Epidermal melanocyte (primary cell): ENCODE measurements around the gene HEATR3.
"Not testable (repeated sequence)": the region's sequence is repeated elsewhere in the genome, so short reads cannot be mapped to it uniquely, and the experiment has no call there.

Source experiments
- DNase-seq: peaks from one replicate; pipeline ENCODE4 v3.0.0; 2011; ENCODE audit warnings: low spot score; ENCODE audit not compliant: insufficient read length

The HEATR3 gene

DNA sequence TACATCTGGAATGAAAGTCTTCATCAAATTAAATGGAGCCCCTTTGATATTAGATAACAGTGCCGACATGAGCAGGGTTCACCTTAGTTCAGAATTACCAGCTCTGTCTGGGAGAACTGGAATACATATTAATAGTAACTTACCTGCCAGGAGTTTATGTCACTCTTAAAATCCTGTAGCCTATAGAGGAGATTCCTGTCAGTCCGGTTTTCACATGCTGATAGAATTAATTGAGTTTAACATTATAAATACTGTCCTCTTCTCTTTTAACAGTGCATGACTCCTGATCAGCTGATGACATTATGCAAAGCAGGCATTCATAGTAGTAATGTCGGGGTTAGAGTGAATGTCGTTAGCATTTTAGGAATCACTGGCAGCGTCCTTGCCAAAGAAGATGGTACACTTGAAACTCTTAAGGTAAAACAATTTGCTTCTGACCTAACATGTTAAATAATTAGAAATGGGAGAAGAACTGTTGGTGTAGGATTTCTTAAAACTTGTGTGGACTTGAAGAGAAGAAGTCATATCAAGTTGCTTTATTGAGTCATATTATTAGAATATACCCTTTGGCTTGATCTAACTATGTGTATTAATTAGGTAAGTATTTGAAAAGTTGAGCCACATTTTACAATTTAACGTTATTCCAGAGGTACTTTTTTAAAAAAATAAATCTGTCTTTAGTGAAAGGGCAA, 34.3 kb downstream of the HEATR3 start:
- no peak for DNase-seq

DNA sequence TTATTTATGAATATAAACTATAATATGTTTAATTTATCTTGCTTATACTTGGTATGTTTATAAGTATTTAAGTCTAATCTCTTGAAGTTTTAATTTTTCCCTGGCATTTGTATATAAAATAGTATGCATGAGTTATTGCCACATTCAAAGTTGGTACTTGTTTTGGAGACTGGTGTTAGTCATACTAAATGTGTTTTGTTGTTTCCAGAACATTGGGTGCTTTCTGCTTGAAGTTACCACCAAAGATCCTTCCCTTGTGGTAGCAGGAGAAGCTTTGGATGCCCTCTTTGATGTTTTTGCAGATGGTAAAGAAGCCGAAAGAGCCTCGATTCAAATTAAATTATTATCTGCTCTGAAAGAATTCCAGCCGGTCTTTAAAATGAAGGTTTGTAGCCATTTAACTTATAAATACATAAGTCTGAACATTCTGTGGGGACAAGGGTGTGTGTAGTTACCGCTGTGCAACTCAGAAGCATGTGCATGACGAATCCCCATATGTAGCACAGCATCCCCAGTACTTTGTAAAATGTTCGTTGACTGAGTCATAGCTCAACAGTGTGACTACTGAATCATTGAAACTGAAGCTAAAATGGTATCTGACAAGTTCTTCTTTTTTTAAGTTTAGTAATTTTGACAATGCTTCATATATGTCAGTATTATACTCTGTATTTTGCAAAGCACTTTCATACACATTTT, 36.4 kb downstream of the HEATR3 start:
- DNase-seq = no peak

DNA sequence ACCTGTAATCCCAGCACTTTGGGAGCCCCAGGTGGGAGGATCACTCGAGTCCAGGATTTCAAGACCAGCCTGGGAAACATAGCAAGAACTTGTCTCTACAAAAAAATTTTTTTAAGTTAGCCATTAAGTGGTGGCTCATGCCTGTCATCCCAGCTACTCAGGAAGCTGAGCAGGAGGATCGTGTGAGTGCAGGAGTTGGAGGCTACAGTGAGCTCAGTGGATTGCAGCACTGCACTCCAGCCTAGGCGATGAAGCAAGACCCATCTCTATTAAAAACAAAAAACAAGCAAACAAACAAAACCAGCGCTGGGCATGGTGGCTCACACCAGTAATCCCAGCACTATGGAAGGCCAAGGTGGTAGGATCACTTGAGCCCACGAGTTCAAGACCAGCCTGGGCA, 38.0 kb downstream of the HEATR3 start:
- DNase-seq = no peak

DNA sequence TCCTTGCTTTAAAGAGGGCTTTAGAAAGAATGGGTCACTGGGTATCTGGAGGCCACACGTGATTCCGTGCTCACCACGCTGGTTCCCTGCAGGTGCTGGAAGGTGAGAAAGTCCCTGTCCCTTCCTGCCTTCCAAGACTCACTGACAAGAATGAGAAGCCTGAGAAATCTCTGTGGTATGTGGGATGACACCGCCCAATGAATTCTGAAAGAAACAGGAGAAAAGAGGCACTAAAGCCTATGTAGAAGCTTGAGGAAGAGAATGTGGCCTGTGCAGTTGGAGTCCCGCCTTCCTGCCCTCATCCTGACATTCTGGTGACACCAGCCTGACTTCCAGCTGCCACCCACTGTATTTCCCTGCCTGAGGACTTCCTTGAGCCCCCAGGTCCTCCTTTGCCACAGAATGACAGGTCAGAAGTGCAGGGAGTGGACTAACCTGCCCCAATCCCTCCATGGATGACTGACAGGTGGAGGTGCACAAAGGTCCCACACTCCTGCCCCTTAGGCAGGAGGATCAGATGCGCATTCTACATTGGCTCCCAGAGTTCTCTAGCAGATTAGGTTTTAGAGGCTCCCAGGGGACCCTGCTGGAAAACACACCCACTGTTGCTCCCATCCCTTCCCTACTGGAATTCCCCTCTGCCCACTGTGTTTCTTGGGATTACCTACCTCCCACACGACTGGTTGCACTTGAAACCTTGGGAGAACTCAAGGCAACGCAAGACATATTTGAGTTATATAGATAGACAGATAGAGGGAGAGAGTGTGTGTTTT, 48.8 kb downstream of the HEATR3 start:
- DNase-seq = no peak

DNA sequence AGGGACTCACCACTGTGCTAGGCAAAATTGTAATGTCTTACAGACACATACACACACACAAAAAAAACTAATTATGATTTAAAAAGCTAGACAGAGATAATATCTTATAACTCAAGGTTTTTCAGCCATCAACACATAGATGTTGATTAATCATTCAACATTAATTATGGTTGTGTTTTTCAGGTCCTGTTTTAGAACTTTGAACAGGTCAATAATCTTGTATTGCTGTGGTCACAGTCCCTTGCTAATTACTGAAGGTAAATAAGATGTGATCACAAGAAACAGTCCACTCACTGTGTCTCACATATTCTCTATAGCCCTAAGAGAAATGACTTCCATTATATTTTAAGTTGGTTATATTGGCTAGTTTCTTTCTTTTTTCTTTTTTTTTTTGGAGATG, 54.9 kb downstream of the HEATR3 start:
- no peak for DNase-seq

DNA sequence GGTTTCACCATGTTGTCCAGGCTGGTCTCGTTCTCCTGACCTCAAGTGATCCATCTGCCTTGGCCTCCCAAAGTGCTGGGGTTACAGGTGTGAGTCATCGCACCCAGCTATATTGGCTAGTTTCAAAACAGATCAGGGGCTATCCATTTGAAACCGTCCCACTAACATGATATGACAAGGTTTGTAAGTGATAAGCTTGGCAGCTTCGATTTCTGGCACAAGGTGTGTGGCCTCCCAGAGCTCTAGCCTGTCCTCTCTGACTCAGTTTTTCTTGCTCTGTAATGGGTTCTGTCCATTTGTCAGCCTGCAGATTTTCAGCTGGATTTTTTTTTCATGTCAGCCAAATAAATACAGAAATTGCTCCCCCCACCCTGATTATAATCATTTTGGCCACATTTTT, 55.5 kb downstream of the HEATR3 start:
- no peak for DNase-seq

DNA sequence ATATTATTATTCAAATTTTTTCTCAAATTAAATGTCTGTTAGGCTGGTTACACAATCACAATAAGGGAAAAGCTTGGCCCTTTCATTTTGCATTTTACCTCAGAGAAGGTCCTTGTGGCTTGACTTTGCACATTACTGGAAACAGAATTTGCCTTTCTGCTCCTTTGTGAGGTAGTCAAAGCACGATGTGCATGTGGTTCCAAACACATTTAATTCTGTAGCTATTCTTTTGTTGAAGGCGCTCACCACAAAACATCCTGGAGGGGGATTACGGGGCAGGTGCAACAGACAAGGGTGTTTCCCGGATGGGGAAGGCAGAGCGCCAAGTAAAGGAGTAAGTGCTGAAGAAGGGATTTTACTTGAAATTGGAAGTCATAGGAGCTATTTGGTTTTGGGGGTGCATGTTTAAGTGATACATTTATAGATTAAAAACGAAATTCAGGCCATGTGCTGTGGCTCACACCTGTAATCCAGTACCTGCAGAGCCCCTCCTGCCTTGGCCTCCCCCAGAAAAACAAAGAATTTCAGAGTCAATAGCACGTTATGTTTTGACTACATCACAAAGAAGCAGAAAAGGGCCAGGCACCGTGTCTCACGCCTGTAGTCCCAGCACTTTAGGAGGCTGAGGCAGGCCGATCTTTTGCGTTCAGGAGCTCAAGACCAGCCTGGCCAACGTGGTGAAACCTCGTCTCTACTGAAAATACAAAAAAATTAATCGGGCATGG, 56.1 kb downstream of the HEATR3 start:
- no peak for DNase-seq

DNA sequence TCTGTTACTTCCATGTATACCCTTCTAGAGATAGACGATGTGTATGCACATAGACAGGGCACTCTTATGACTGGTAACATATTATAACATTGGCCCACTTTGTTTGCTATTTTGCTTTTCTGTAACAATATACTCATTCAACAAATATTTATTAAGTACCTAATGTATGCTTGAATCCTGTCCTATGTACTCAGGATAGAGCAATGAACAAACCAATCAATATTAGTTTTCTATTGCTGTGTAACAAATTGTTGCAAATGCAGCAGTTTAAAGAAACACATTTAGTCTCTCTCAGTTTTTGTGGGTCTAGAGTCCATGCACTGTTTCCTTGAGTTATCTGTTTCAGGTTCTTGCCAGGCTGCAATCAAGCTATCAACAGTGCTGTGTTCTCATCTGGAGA, 57.6 kb downstream of the HEATR3 start:
- no peak for DNase-seq

DNA sequence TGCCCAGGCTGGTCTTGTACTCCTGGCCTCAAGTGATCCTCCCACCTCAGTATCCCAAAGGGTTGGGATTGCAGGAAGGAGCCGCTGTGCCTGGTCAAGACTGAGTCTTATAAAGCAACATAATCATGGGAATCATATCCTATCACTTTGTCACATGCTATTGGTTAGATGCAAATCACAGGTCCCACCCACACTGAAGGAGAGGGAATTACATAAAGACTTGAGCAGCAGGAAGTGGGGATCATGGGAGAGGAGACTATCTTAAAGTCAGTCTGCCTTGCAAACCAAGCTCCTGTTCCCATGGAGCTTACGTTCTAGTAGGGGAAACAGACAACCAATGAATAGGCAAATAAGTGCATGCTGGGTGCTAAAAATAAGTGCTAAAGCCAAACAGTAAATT, 59.0 kb downstream of the HEATR3 start:
- DNase-seq = no peak

DNA sequence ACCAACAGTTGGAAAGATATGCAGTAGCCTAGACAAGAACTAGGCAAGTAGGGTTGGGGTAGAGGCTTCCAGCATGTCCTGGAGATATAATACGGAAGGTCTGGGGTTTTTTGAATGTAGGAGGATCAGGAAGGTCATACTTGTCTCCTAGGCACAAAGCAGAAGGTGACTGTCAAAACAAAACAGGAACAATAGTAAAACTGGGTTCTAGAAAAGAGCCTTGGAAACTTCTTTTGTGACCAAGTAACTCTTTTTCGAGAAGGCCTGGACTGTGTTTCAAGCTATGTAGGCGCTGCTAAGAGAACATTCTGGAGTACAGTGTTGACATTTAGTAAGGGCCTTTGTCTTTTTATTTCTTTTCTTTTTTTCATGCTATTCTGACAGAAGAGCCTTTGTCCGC, 60.4 kb downstream of the HEATR3 start:
- no peak for DNase-seq

DNA sequence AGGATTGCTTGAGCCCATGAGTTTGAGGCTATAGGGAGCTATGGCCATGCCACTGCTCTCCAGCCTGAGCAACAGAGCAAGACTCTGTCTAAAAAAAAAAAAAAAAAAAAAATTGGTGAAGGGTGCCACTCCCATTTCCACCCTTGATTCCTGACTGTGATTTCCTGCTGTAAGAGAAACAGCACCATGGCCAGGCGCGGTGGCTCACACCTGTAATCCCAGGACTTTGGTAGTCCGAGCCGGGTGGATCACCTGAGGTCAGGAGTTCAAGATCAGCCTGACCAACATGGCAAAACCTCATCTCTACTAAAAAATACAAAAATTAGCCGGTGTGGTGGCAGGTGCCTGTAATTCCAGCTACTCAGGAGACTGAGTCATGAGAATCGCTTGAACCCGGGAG, 66.8 kb downstream of the HEATR3 start:
- not testable (repeated sequence) for DNase-seq

DNA sequence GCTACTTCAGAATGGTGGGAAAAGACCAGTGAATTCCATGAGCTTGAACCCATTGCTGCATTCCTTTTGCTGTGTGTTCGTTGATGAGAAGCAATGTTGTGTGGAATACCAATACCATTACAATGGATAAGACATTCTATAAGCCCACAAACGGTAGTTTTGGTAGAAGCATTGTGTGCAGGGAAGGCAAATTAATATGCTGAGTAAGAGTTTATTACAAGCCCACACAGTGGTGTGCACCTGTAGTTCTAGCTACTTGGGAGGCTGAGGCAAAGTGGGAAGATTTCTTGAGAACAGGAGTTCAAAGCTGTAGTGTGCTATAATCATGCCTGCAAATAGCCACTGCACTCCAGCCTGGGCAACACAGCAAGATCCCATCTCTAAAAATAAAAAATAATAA, 67.4 kb downstream of the HEATR3 start:
- DNase-seq = no peak

DNA sequence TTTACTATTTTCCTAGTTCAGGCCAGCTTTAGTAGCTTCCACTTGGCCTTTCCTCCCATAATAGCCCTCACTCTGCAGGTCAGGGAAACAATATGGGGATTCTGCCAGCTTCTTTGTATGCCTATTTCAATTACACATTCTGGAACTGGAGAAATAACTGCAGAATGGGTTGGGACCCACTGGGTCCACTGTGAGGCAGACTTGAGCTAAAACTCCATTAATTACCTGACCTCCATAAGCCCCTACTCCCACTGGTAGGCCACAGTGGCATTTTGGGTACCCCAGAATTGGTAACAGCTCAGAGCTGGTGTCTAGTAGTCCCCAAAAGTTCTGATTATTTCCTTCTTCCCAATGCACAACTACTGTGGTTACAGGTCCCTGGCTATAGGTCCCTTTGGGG, 70.6 kb downstream of the HEATR3 start:
- DNase-seq = no peak

DNA sequence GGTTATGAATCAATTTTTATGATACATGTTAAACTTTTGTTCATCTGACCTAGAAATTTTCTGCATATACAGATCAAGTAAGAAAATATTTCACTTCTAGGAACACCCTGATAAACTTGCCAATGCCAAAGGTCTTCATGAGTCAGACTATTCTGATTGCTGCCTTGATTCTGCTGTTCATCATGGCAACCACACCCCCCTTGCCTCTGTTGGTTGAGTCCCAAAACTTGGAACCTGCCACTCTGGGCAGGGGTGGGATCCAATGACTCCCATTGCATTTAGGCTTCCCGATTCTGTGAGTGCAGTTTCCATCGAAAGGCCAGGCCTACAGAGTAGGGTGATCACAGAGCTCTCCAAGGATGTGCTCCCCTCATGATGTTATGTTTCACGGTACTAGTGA, 71.5 kb downstream of the HEATR3 start:
- DNase-seq = no peak

DNA sequence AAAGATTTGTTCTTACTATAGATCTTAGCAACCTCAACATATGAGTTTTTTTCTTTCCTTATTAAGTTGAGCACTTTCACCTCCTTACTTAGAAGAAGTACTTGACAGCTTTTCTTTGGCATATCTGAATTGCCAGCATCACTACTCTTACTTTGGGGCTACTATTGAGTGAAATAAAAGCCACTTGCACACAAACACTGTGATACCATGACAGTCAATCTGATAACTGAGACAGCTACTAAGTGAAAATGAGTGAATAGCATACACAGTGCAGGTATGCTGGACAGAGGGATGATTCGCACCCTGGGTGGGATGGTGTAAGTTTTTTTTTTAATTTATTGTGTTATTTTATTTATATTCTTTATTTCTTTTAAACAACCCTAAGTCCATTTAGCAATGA, 73.8 kb downstream of the HEATR3 start:
- DNase-seq = no peak

DNA sequence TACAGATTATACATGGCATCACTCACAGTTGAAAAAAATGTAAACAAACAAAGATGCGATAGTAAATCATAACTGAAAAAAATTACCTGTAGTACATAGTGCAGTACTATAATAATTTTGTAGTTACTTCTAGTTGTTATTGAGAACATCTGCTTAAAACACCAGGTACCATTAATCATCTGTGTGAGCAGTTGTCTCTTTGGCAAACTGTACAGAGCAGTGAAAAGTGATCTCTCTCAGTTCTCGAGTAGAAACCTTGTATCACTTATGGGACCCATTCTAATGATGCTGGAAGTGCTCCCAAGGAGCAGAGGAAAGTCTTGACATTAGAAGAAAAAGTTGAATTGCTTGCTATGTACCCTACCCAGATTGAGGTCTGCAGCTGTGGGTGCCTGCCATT, 78.4 kb downstream of the HEATR3 start:
- no peak for DNase-seq

DNA sequence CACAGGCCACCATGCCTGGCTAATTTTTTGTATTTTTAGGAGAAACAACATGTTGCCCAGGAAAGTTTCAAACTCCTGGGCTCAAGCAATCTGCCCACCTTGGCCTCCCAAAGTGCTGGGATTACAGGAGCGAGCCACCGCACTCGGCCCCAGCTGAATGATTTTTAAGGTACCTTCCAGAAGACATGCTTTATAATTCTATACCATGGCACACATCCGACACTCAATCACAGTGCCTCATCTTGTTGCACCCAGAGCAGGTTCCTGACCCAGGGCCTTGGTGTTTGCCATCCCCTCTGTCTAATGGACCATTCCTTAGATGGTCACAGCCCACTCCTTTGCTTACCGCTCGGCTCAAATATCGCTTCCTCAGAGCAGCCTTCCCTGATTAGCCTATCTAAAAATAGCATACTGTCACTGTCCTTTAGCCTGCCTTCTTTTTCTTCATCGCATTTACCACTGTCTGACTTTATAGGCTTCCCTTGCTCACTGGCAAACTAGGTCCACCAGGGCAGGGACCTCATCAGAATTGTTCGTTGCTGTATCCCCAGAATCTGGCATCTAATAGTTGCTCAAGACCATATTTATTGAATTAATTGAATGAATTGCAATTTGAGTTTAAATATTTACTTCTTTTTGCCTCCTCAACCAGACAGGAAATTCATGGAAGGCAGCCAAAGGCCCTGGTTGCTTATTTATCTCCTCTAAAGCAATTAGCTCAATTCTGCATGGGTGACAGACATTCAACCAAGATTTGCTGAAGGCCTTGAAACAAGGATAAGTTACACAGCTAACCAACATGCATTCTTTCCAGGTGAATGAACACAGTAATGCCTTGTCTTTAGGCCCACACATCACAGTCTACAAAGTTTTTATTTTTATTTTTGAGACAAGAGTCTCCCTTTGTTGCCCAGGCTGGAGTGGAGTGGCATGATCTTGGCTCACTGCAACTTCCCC, 81.0 kb downstream of the HEATR3 start:
- no peak for DNase-seq

DNA sequence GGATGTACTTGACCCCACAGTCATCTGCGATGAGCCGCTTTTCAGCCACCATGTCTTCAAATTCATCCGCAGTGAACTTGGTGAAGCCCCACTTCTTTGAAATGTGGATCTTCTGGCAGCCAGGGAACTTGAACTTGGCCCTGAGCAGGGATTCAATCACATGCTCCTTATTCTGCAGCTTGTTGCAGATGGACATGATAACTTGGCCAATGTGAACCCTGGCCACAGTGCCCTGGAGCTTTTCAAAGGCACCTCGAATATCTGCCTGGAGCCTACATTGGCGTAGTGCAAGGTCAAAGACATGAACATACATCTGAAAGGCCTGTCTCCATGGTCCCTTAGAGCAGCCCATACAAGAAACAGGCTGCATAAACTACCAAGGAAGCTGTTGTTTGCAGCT, 85.6 kb downstream of the HEATR3 start:
- no peak for DNase-seq

DNA sequence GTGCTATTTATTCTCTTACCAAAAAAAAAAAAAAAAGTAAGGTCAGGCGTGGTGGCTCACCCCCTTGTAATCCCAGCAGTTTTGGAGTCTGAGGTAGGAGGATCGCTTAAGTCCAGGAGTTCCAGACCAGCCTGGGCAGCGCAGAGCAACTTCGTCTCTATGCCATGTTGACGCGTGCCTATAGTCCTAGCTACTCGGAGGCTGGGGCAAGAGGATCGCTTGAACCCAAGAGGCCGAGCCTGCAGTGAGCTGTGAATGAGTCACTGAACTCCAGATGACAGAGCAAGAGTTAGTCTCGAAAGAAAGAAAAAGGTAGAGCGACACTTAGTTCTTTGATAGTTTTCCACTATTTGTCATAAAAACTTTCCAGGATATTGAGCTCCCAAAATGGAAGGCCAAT, 86.0 kb downstream of the HEATR3 start:
- no peak for DNase-seq

DNA sequence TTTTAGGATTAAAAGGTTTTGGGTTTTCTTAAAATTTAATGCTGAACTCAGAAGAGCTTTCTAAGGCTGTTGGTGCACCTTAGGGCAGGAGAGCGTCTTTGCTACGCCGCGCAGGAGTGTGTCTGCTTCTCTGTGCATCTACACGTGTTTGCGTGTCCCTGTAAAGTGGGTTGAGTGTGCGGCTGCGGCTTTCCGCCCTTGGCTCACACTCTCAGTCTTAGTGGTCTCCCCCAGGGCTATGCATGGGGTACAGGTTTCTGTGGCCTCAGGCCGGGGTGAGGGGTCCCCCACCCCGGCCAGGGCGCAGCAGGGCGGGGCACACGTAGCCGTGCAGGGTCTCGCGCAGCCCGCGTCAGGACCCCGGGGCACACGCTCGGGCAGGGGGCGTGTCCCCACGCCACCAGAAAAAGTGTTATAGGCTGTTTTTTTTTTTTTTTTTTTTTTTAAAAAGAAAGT, 86.6 kb downstream of the HEATR3 start:
- DNase-seq = no peak
